Activated CD4-positive, CD25-positive, alpha-beta regulatory T cell treated with anti-CD3 and anti-CD28 coated beads, Interleukin-2, amount 50 U/mL, for 24 hours (primary cell): Measurements from ENCODE around the gene GRM4.
A peak's percentile ranks its signal among the peaks of the same experiment; 100 is the strongest.

ENCODE experiments used
- ATAC-seq, 2 donors: fragments of 150-1000 bp; cut with Tn5 transposase; one replicate each; pipeline ENCODE4 v1.10.0; 2021; ENCODE audit warnings: mild to moderate bottlenecking in 1 of 2, moderate library complexity in 1 of 2

Gene GRM4

DNA sequence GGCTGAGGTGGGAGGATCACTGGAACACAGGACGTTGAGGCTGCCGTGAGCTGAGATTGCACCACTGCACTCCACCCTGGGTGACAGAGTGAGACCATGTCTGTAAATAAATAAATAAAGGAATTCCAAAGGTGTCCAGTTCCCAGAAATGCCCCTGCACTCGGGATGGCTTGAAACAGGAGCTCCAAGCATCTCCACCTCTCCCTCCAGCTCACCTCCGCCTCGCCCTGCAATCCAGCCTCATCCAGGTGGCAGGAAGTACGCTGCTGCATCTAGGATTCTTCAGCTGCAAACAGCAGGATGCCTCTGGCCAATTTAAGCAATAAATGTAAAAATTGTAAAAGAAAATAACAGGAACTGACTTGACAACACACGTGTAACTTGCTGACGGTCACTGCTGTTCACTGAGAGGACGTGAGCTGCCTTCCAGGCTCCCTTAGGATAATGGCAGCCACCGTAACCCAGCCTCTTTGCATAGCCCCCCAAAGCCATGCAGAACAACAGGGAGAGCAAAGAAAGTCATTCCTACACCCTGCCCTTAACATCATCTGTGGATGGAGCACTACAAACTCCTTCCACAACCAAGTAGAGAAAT, 11.4 kb upstream of the GRM4 start:
- no peak for ATAC-seq

DNA sequence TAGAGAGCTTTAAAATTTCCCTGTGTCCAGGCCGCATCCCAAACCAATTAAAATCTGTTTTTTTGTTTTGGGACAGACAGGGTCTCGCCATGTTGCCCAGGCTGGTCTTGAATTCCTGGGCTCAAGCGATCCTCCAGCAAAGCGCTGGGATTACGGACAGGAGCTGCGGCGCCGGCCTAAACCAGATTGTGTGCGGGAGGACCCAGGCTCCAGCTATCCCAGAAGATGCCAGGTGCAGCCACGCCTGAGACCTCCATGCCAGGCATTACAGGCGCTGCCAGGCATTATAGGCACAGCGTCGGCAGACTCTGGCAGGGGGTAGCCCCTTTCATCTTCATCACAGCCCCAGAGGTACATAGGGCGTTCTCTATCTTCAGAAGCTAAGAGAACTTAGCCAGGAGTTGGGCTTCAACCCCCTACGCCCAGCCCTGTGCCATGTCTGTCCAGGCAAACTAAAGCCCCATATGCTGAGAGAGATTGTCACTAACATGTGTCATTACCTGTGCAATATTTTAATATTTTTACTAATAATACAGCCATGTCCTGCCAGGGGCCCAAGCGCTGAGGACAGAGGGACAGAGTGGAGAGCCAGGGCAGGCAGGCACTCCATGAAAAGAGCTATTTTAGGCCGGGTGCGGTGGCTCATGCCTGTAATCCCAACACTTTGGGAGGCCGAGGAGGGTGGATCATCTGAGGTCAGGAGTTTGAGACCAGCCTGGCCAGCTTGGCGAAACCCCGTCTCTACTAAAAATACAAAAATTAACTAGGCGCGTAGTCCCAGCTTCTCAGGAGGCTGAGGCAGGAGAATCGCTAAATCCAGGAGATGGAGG, 9.8 kb upstream of the GRM4 start:
- ATAC-seq = no peak

GRCh38 chr6:34154668-34155447, 9.0 kb upstream of the GRM4 start:
- ATAC-seq = peak; percentile 72 to 74

GRCh38 chr6:34152806-34153520, 7.1 kb upstream of the GRM4 start:
- ATAC-seq = no peak

DNA sequence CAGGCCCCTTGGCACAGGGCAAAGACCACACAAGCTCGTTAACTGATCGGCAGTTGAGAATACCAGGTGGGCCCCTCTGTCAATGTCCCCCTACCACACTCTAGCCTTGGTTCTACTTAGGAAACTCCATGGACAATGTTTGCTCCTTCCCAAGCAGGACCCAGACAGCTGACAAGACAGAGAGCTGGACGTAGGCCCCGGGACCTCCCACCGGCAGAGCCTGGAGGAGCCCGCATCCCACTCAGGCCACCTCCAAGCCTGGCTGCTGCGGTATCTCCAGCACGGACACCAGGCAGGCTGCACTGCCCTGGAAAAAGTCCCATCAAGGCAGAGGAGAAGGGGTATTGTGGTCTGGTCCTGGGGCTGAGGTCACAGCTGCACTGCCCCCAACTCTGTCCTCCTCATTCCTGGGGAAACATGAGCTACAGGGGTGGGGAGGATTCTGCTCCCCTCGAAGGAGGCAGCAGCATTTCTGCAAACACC, 6.2 kb upstream of the GRM4 start:
- ATAC-seq = no peak

DNA sequence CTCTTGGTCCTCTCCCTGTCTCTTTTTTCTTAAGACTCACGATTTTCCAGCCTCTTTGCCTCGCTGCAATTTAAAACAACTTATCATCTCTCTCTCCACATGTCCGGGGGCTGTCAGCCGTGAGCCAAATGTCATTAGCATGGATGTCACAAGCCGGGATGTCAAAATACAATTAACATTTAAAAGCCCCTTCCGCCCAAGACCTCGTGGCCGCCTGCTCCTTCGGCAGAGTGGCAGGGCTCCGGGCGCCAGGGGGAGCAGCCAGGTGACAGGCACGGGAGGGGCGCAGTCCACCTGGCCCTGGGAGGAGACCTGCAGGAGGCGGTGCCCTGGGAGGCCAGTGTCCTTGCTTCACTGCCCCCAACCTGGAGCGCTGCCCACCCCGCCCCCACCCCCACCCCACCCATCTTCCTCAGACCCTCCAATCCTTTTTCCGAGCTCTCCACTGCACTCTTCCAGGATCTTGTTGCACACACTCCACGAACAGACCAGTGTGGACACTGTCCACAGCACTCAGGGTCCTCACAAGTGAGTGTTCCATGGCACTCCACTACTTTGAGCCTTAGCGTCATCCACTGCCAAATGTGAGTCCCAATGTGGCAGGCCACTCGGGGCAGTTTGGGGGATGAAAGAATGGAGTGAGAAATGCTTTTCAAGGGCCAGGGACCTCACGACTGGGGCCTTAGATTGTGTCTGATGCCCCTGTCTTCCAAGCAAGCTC, 5.6 kb upstream of the GRM4 start:
- ATAC-seq = no peak

DNA sequence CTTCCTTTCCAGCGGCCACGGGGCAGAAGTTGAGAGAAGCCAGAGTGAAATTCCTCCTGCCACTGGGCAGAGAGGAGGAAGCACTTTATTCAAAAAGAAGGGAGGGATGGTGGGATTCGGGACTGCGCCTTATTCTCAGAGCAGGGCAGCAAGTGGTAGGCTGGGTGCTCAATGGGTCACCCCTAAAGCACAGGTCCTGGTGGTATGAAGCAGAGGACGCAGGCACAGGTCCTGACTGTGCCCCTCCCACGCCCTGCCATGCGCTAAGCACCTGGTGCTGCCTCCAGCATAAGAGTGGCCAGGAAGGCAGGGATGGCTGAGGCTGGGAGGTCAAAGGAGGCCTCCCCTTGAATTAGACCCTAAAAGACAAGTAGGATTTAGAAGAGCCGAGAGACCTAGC, 4.9 kb upstream of the GRM4 start:
- no peak for ATAC-seq

- ATAC-seq = no peak
These were observed 4.0 kb upstream of the GRM4 start for GRCh38 chr6:34149831-34150400.

DNA sequence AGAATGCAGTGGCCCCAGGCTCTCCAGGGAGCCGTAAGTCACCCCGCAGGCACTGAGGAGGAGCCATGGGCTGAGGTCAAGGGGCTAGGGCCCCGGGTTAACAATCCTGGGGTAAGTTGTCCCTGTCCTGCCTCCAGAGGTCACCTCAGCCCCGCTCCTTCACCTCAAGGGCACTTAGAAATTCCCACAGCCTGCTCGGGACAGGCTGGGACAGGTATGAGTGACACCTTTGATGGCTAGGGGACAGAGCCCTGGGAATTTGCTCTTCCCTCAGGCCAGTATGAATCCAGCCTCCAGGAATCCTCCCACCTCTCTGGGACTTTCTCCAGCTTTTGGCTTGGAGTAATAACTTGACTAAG, 3.5 kb upstream of the GRM4 start:
- ATAC-seq = no peak

- no peak for ATAC-seq
These were observed 3.0 kb upstream of the GRM4 start for GRCh38 chr6:34148631-34149451.

- ATAC-seq = no peak
These were observed 2.2 kb upstream of the GRM4 start for GRCh38 chr6:34147906-34148630.

- ATAC-seq = no peak
These were observed 1.1 kb upstream of the GRM4 start for GRCh38 chr6:34146801-34147592.

DNA sequence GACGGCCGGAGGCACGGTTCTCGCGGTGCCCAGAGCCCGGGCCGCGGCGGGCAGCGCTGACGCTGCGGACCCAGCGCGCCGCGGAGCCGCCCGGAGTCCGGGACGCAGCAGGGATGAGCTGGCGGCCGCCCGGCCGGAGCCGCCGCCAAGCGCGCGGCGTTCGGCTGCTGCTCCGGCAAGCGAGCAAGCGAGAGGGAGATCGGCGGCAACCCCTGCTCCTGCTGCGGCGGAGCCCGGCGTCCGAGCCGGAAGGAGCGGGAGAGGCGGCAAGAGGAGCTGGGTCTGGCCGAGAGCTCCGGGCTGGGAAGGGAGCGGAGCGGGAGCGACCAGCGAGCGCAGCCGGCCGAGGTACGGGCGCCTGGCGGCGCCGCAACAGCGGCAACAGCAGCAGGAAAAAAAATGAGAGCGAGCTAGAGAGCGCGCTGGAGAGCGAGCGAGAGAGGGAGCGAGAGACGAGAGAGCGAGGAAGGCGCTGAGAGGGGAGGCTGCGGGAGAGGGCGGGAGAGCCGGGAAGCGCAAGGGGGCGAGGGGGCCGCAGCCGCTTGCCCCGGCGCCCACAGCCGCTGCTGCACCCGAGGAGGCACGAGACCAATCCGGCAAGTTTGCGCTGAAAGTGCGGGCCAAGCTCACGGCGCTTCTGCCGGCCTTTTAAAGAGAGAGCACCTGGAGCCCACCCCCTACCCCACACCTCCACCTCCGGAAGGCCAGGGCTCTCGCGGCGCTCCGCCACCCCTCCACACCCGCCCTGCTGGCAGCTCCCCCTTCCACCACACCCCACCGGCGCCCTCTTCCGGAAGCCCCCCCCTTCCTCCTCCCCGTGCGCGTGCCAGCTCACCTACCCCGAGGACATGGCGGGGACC, 496 bp downstream of the GRM4 start:
- no peak for ATAC-seq

- no peak for ATAC-seq
These were observed 1.2 kb downstream of the GRM4 start for GRCh38 chr6:34144581-34145160.

- ATAC-seq = peak; percentile 31 to 48
These were observed 1.9 kb downstream of the GRM4 start for GRCh38 chr6:34143884-34144580.

DNA sequence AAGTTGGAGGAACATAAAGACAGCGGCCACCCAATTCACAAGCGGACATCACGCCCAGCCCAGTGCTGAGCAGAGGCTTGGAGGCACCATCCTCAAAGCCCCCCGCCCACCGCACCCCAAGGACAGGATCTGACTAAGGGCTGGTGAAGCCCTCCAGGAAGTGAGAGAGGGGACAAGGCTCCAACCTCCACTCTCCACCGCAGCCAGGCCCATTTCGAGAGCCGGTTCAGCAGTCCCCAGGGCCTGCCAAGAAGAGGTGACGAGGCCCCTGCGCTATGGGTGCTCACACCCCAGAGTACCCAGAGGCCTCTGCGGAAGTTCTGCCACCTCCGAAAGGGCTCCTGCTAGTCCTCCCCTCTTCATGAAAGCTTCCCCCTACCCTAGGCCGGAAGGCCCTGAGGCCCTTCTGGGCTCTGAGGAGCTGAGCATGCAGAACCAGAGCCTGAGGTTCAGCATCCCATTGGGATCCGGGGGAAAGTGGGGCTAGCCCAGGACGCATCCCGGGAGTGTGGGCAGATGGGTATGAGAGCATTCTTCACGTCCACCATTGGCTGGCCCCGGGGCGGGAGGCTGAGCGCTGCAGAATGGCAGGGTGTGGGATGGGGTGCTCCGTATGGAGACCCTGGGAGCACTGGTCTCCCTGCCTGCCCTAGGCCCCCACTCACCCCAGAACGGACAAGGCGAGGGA, 2.5 kb downstream of the GRM4 start:
- no peak for ATAC-seq
